Esophagus muscularis mucosa (tissue), 4 donors: ENCODE results near the gene NNMT. TPM values are rescaled to one million over a fixed set of nuclear protein-coding genes. Genes with fewer than 3 reads are reported as not detected.

ENCODE experiments used
- DNase-seq: peaks from one replicate; pipeline ENCODE4 v3.0.0-alpha.2; 2017; ENCODE audit errors: extremely low spot score
- H3K27ac ChIP-seq, 4 donors: fragments of 200-600 bp; sonication (generic); replicated peaks in 1 of 4; 1 replicate in 3 of 4; 2 replicates in 1 of 4; pipeline ENCODE4 v1.5.1; 2016 to 2019; ENCODE audit warnings: mild to moderate bottlenecking in 1 of 4
- H3K27me3 ChIP-seq, 4 donors: fragments of 200-600 bp; sonication (generic); one replicate each; pipeline versions ENCODE4 v1.5.1 to v1.6.0; 2016 to 2019
- H3K36me3 ChIP-seq, 4 donors: fragments of 200-600 bp; sonication (generic); one replicate each; pipeline ENCODE4 v1.5.1; 2016 to 2019
- H3K4me1 ChIP-seq, 4 donors: fragments of 200-600 bp; sonication (generic); one replicate each; pipeline ENCODE4 v1.5.1; 2016 to 2019
- H3K4me3 ChIP-seq, 4 donors: fragments of 200-600 bp; sonication (generic); 1 replicate in 2 of 4; 2 replicates in 2 of 4; pipeline ENCODE4 v1.5.1; 2016 to 2019; ENCODE audit warnings: mild to moderate bottlenecking in 4 of 4, moderate library complexity in 1 of 4
- H3K9me3 ChIP-seq, 4 donors: fragments of 200-600 bp; sonication (generic); 1 replicate in 3 of 4; 2 replicates in 1 of 4; pipeline ENCODE4 v1.5.1; 2016 to 2019
- CTCF ChIP-seq, 3 experiments: fragments of 200-600 bp in 2 of 3; fragments of 450-650 bp in 1 of 3; sonication (generic) in 2 of 3; IDR thresholded peaks; one replicate each; pipeline ENCODE4 v1.5.1; 2017 to 2019; ENCODE audit warnings: antibody characterized with exemption in 3 of 3, mild to moderate bottlenecking in 2 of 3, moderate library complexity in 1 of 3
- EP300 ChIP-seq: sonication (generic); formaldehyde crosslinking; IDR thresholded peaks from one replicate; pipeline ENCODE4 v1.6.1; 2017; ENCODE audit warnings: antibody characterized with exemption
- POLR2A ChIP-seq: fragments of 450-650 bp; IDR thresholded peaks from one replicate; pipeline ENCODE4 v1.6.1; 2017; ENCODE audit warnings: antibody characterized with exemption, moderate library complexity, mild to moderate bottlenecking, low read depth
- POLR2AphosphoS5 ChIP-seq, 2 donors: sonication (generic); formaldehyde crosslinking; IDR thresholded peaks; one replicate each; pipeline ENCODE4 v1.6.1; 2017; ENCODE audit warnings: antibody characterized with exemption in 2 of 2
- WGBS: methylation state at CpG from one replicate; pipeline ENCODE4 v1.1.5; 2018; 5-methylcytosine and 5-hydroxymethylcytosine counted together
- intact Hi-C: fragments of 100-400 bp; cut with DNase I; formaldehyde crosslinking; loops from one replicate; pipeline ENCODE4 v1.15.1; 2023
- total RNA-seq, 4 donors: library from RNA; depleted of rRNA; stranded (reverse); fragments of >200 nt; gene quantifications; one replicate each; pipeline versions ENCODE4 v1.1.0 to v1.2.1, GENCODE V29; 2016

The NNMT gene
- total RNA-seq, 4 donors from 2014 or later = 88.9 to 599 (median 293) TPM

GRCh38 chr11:114311946-114312345 is 15.7 kb downstream of the NNMT start:
- Histone ChIP-seq H3K27me3 (peaks cover 0 to 25% (median 0%) of the 10 kb centered on the region in 4 donors), H3K4me1 (peaks cover 0 to 32% (median 15%) of the 10 kb centered on the region in 4 donors), H3K9me3 (no peaks in the 10 kb centered on the region), H3K36me3 (peaks cover 6 to 27% (median 21%) of the 10 kb centered on the region in 4 donors), H3K27ac (no peak overlapping the region), H3K4me3 (no peak overlapping the region)
- peak; percentile 68 for DNase-seq
- intact Hi-C loops = no loop called here
- TF ChIP-seq POLR2AphosphoS5 (IDR thresholded peaks at IDR 0.05) = no peak
- no peak for TF ChIP-seq CTCF (IDR thresholded peaks at IDR 0.05)
- TF ChIP-seq POLR2A = no peak
- no peak for TF ChIP-seq EP300
- 94% methylated on average over 10 of the region's 10 CpGs for WGBS

- H3K4me1 ChIP-seq = peaks cover 0 to 22% (median 11%) of the 10 kb centered on the region in 4 donors
- peaks cover 0 to 25% (median 0%) of the 10 kb centered on the region in 4 donors for H3K27me3 ChIP-seq
- H3K36me3 ChIP-seq = peaks cover 6 to 27% (median 21%) of the 10 kb centered on the region in 4 donors
- peak; percentile 60 for DNase-seq
- WGBS = 41% methylated on average over 1 of the region's 1 CpG
- H3K4me3 ChIP-seq = no peak overlapping the region
- intact Hi-C loops = no loop called here
- TF ChIP-seq POLR2AphosphoS5 (IDR thresholded peaks at IDR 0.05) (no peak), CTCF (IDR thresholded peaks at IDR 0.05) (no peak), POLR2A (no peak), EP300 (no peak)
- H3K9me3 ChIP-seq = no peaks in the 10 kb centered on the region
- H3K27ac ChIP-seq = no peak overlapping the region
Measured at GRCh38 chr11:114314096-114314495, 17.9 kb downstream of the NNMT start.

GRCh38 chr11:114315749-114316368 is 19.7 kb downstream of the NNMT start:
- intact Hi-C loops = no loop called here
- peaks cover 0 to 26% (median 11%) of the 10 kb centered on the region in 4 donors for H3K4me1 ChIP-seq
- H3K36me3 ChIP-seq = peaks cover 6 to 27% (median 21%) of the 10 kb centered on the region in 4 donors
- peaks cover 0 to 35% (median 0%) of the 10 kb centered on the region in 4 donors for H3K27me3 ChIP-seq
- no peaks in the 10 kb centered on the region for H3K9me3 ChIP-seq
- 36% methylated on average over 13 of the region's 13 CpGs for WGBS
- H3K27ac ChIP-seq = peak overlapping the region in 1 of 4 donors; percentile 19
- peak; percentile 86 for DNase-seq
- TF ChIP-seq EP300 (no peak), POLR2A (no peak), POLR2AphosphoS5 (IDR thresholded peaks at IDR 0.05) (no peak), CTCF (IDR thresholded peaks at IDR 0.05) (no peak)
- no peak overlapping the region for H3K4me3 ChIP-seq

- intact Hi-C loops = no loop called here
- Histone ChIP-seq H3K27me3 (peaks cover 0 to 30% (median 0%) of the 10 kb centered on the region in 4 donors), H3K4me1 (peaks cover 0 to 26% (median 11%) of the 10 kb centered on the region in 4 donors), H3K36me3 (peaks cover 4 to 22% (median 17%) of the 10 kb centered on the region in 4 donors), H3K9me3 (no peaks in the 10 kb centered on the region), H3K4me3 (no peak overlapping the region), H3K27ac (peak overlapping the region in 2 of 4 donors; percentile 18 to 21)
- TF ChIP-seq CTCF (IDR thresholded peaks at IDR 0.05) (no peak), EP300 (no peak)
- WGBS = 83% methylated on average over 5 of the region's 5 CpGs
- DNase-seq = no peak
Measured at GRCh38 chr11:114316980-114317786, 21.0 kb downstream of the NNMT start.
